ENCODE measurements around the gene GAS2L2. TPM values are rescaled to one million over a fixed set of nuclear protein-coding genes. Genes with fewer than 3 reads are reported as not detected.
A peak's percentile ranks its signal among the peaks of the same experiment; 100 is the strongest.

GAS2L2 gene
- total RNA-seq, 1 experiment from 2014 or later, result not detected

- H3K9me3 ChIP-seq, result no peaks in the 10 kb centered on the region
- H3K4me3 ChIP-seq, result no peak overlapping the region
- DNase-seq, result no peak
- H3K36me3 ChIP-seq, result no peaks in the 10 kb centered on the region
- H3K27me3 ChIP-seq, result no peaks in the 10 kb centered on the region
Measured at GRCh38 chr17:35778641-35779196, 25.7 kb upstream of the GAS2L2 start.

DNA sequence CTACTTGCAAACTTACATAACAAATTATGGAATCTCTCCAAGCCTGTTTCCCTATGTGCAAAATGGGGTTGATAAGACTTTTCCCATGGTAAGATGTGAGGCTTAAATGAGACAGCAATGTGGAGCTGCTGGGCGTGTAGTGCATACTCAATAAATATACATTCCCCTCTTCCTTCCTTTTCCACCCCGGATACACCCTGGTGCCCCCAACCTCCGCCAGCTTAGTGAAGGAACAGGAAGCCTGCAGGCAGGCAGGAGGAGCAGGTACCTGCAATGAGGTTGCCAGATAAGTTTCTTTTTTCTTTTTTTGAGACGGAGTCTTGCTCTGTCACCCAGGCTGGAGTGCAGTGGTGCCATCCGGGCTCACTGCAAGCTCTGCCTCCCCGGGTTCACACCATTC lies 22.5 kb upstream of the GAS2L2 start:
- Histone ChIP-seq H3K36me3 (no peaks in the 10 kb centered on the region), H3K27me3 (no peaks in the 10 kb centered on the region)
- no peak for DNase-seq

DNA sequence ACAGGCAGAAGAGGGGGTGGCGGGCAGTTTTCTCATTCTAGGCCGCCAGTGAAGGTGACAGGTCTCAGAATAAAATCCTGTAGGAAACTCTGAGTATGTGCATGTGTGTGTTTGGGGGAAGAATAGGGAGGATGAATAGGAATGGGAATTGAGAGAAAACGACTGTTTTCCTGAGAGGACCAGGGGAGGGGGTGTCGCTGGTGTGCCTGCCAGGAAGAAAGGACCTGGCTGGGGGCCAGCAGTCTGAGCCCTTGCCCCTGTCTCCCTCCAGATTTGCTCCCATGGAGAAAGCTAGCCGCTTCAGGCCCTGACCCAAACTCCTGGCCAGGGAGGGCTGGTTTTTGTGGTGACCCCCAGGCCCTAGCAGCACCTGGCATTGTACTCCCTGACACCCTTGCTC lies 22.0 kb upstream of the GAS2L2 start:
- Histone ChIP-seq H3K36me3 (no peaks in the 10 kb centered on the region), H3K27me3 (no peaks in the 10 kb centered on the region), H3K9me3 (no peaks in the 10 kb centered on the region), H3K4me3 (no peak overlapping the region)
- no peak for DNase-seq

More for the DNA sequence above, 22.5 kb upstream of the GAS2L2 start:
- Histone ChIP-seq H3K9me3 (no peaks in the 10 kb centered on the region), H3K4me3 (no peak overlapping the region)

DNA sequence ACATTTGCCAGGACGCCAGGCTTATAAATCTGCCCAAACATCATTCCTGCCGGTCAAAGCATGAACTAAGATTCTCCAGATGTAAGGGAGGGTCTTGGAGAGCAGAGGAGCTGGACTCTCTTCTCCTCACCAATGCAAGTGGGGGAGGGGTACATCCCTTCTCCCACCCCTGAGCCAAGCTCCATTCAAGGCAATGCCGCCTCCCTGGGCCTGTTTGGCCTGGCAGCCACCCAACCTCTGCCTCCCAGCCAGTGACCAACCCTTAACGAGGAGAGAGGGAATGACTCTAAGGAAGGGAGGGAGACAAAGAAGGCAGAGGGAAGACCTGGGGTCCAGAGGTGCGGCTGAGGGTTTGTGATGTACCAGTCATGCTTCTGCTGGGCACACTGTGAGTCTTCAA lies 21.5 kb upstream of the GAS2L2 start:
- no peak for DNase-seq
- Histone ChIP-seq H3K9me3 (no peaks in the 10 kb centered on the region), H3K36me3 (no peaks in the 10 kb centered on the region), H3K27me3 (no peaks in the 10 kb centered on the region), H3K4me3 (no peak overlapping the region)

DNA sequence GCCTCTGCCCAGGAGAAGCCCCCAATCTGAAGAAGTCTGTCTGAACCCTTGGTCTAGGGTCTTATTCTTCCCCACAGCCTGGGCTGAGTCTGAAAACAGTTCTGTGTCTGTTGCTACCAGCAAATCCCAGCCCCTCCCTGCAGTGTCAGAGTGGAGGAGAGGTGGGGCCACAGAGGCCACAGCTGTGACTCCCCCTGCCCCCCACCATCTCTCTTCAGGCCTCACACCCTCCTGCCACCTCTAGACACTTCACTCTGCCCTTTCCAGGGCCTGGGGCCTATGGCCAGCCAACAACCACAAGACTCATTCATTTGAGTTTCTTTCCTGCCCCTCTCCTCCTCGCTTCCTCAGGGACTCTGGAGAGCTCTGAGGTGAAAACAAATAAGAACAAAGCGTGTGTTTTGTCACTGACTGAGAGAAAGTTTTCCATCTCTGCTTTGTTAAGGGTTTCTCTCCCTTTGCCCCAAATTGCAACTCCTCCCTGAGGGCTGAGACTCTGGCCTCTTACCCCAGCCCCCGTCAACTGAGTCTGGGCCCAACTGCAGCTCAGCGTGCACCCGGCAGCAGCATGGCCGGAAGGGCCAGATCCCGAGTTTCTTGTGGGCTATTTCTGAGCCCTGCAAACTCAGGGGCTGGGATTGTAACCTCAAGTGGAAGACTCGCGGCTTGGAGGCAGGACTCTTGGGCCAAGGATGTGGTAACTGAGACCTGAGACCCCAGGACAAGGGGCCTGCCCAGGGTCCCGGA lies 20.8 kb upstream of the GAS2L2 start:
- Histone ChIP-seq H3K4me3 (no peak overlapping the region), H3K36me3 (no peaks in the 10 kb centered on the region), H3K27me3 (no peaks in the 10 kb centered on the region), H3K9me3 (no peaks in the 10 kb centered on the region)
- DNase-seq, result no peak

DNA sequence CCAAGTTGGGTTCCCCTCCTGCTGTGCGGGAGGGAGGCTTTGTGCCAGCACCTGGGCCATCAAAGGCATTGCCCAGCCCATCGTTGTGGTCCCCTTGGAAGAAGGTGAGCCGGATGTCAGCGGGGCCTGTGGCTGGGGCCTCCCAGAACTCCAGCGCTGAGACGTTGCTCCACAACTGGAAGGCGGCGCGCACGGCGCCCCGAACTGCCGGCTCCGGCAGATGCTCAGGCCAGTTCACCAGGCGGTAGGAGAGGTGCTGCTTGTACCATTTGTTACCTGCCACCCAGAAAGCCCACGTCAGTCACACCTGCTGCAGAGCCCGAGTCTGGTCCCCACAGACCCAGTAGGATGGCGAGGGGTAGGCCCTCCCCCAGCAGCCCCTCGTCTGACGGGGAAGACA lies 20.1 kb upstream of the GAS2L2 start:
- no peak for DNase-seq
- H3K9me3 ChIP-seq, result no peaks in the 10 kb centered on the region
- H3K4me3 ChIP-seq, result no peak overlapping the region
- no peaks in the 10 kb centered on the region for H3K36me3 ChIP-seq
- no peaks in the 10 kb centered on the region for H3K27me3 ChIP-seq

DNA sequence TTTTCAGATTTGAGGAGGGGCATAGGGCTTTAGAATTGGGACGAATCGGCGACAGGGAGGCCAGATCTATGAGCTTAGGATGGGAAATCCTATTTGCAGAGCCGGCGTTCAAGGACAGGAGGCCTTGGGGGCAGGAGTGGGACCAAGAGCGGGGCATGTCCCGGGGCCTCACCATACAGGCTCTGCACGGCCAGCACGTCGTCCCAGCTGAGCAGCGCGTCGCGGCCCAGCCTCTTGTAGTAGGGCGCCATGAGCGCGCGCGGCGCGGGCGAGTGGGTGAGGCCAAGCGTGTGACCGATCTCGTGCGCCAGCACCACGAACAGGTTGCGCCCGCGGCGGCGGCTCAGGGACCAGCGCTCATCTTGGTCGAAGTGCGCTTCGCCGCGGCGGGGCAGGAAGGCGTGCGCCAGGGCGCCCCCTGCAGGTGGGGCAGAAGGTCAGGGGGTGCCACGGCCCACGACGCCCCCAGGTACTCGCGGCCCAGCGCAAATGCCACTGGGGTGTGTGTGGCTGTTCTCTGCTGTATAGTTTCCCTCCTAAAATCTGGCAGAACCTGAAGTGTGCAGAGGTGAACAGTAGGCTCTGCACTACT lies 17.0 kb upstream of the GAS2L2 start:
- H3K27me3 ChIP-seq, result no peaks in the 10 kb centered on the region; the same call in 1 of the 2 replicates
- no peaks in the 10 kb centered on the region for H3K9me3 ChIP-seq
- no peak for DNase-seq
- H3K4me3 ChIP-seq, result no peak overlapping the region
- H3K36me3 ChIP-seq, result no peaks in the 10 kb centered on the region

DNA sequence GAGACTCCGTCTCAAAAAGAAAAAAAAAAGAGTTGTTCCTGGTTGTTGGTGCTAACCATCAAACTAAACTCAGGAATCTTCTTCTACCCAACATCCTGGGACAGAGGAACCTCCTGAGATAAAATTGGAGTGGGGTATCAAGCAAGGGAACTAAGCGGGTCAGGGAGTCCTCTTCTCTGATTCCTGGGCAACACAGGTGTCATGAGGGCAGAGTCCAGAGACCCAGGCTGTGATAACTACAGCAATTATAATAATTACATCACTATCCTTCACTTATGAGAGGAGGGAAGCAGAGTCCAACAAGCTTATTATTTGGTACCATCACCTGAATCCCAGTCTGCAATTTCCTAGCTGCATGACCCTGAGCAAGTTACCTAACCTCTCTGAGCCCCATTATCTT lies 15.8 kb upstream of the GAS2L2 start:
- DNase-seq, result no peak
- H3K36me3 ChIP-seq, result no peaks in the 10 kb centered on the region
- no peak overlapping the region for H3K4me3 ChIP-seq
- H3K27me3 ChIP-seq, result no peaks in the 10 kb centered on the region; the same call in 1 of the 2 replicates
- no peaks in the 10 kb centered on the region for H3K9me3 ChIP-seq

- Histone ChIP-seq H3K36me3 (no peaks in the 10 kb centered on the region), H3K27me3 (no peaks in the 10 kb centered on the region; the same call in 1 of the 2 replicates), H3K9me3 (no peaks in the 10 kb centered on the region), H3K4me3 (no peak overlapping the region)
- peak; percentile 29 for DNase-seq
Measured at GRCh38 chr17:35766903-35767510, 14.0 kb upstream of the GAS2L2 start.

- Histone ChIP-seq H3K27me3 (no peaks in the 10 kb centered on the region; the same call in 1 of the 2 replicates), H3K4me3 (no peak overlapping the region)
- no peak for DNase-seq
Measured at GRCh38 chr17:35766489-35766877, 13.4 kb upstream of the GAS2L2 start.

GRCh38 chr17:35765756-35766488 lies 12.9 kb upstream of the GAS2L2 start:
- no peaks in the 10 kb centered on the region; the same call in 1 of the 2 replicates for H3K27me3 ChIP-seq
- H3K4me3 ChIP-seq, result no peak overlapping the region
- no peaks in the 10 kb centered on the region for H3K36me3 ChIP-seq
- no peak for DNase-seq
- no peaks in the 10 kb centered on the region for H3K9me3 ChIP-seq

More at GRCh38 chr17:35766489-35766877, 13.4 kb upstream of the GAS2L2 start:
- Histone ChIP-seq H3K36me3 (no peaks in the 10 kb centered on the region), H3K9me3 (no peaks in the 10 kb centered on the region)

GRCh38 chr17:35765086-35765710 lies 12.2 kb upstream of the GAS2L2 start:
- Histone ChIP-seq H3K27me3 (no peaks in the 10 kb centered on the region; the same call in 1 of the 2 replicates), H3K4me3 (no peak overlapping the region), H3K36me3 (no peaks in the 10 kb centered on the region), H3K9me3 (no peaks in the 10 kb centered on the region)
- no peak for DNase-seq

DNA sequence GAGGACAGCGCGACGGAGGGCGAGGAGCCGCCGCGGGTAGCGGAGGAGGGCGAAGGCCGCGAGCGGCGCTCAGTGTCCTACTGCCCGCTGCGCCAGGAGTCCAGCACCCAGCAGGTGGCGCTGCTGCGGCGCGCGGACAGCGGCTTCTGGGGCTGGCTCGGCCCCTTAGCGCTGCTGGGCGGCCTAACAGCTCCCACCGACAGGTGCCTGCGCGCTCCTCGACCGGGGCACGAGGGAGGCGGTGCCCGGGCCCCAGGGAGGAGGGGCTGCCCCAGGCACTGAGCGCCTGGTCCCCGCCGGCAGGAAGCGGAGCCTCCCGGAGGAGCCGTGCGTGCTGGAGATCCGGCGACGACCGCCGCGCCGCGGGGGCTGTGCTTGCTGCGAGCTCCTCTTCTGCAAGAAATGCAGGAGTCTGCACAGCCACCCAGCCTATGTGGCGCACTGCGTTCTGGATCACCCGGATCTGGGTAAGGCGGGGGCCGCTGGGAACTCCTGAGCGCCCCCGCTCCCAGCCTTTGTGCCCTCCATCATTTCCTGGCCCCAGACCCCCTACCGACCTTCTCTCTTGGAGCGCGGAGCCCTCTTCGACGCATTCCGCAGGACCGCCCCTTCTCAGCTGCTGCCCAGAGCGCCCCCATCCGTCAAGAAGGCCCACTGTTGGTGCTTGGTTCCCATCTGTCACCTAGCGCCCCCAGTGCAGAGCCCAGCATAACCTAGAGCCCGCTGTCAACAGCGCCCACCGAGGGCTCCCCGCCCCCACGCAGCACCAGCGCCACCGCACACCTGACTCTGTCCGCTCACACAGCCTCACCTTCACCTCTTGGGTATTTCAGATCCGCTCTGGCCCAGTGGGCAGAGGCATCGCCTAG lies 11.3 kb upstream of the GAS2L2 start:
- DNase-seq, result peak; percentile 87
- Histone ChIP-seq H3K27me3 (no peaks in the 10 kb centered on the region; the same call in 1 of the 2 replicates), H3K4me3 (peak overlapping the region; percentile 35)

DNA sequence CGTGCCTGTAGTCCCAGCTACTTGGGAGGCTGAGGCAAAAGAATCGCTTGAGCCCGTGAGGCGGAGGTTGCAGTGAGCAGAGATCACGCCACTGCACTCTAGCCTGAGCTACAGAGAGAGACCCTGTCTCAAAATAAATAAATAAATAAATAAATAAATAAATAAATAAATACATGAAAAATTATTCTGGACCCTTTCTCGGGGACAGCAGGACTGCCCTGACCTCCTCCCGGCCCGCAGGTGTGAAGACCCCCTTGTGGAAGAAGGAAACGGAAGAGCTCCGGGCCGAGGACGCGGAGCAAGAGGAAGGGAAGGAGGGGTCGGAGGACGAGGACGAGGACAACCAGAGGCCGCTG lies 10.7 kb upstream of the GAS2L2 start:
- no peak for DNase-seq
- Histone ChIP-seq H3K36me3 (no peaks in the 10 kb centered on the region), H3K9me3 (no peaks in the 10 kb centered on the region), H3K4me3 (peak overlapping the region; percentile 35), H3K27me3 (no peaks in the 10 kb centered on the region; the same call in 1 of the 2 replicates)

More for the DNA sequence above, 11.3 kb upstream of the GAS2L2 start:
- H3K9me3 ChIP-seq, result no peaks in the 10 kb centered on the region
- H3K36me3 ChIP-seq, result no peaks in the 10 kb centered on the region

DNA sequence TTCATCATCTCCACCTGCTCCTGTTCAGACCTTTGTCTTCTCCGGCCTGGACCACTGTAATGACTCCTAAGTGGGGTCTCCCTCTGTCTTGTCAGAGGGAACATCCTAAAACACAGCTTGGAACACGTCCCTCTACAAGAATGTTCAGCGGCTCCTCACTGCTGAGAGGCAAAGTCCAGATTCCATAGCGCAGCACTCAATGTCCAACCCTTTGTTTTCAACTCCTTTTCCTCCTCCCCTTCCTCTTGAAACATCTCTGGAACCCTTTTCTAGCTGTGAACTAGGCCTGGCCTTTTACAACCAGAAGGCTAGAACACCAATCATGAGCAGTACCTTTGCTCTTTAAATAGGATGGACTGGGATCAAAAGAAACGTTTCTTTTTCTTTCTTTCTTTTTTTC lies 8.6 kb upstream of the GAS2L2 start:
- Histone ChIP-seq H3K36me3 (no peaks in the 10 kb centered on the region), H3K9me3 (no peaks in the 10 kb centered on the region), H3K4me3 (no peak overlapping the region), H3K27me3 (no peaks in the 10 kb centered on the region; the same call in 1 of the 2 replicates)
- no peak for DNase-seq
